IPS DF 19.7 (cell line): ENCODE data around the gene ANK3.

Experiments used
- DNase-seq: peaks from one replicate; pipeline ENCODE4 v3.0.0-alpha.2; 2013; ENCODE audit warnings: low read depth, low spot score

ANK3 gene

GRCh38 chr10:60377955-60378354 lies 11.7 kb downstream of the ANK3 start:
- no peak for DNase-seq

- DNase-seq, result no peak
Observed at GRCh38 chr10:60377042-60377352, 12.7 kb downstream of the ANK3 start.

GRCh38 chr10:60376221-60377041 lies 13.2 kb downstream of the ANK3 start:
- DNase-seq, result no peak

GRCh38 chr10:60375293-60376004 lies 14.2 kb downstream of the ANK3 start:
- DNase-seq, result no peak

GRCh38 chr10:60374836-60375235 lies 14.8 kb downstream of the ANK3 start:
- DNase-seq, result no peak

- DNase-seq, result no peak
Observed at GRCh38 chr10:60372436-60372835, 17.2 kb downstream of the ANK3 start.

- no peak for DNase-seq
Observed at GRCh38 chr10:60369547-60369930, 20.1 kb downstream of the ANK3 start.

- no peak for DNase-seq
Observed at GRCh38 chr10:60368875-60369546, 20.7 kb downstream of the ANK3 start.

GRCh38 chr10:60367901-60368300 lies 21.8 kb downstream of the ANK3 start:
- no peak for DNase-seq

GRCh38 chr10:60367431-60367830 lies 22.2 kb downstream of the ANK3 start:
- no peak for DNase-seq

GRCh38 chr10:60367024-60367423 lies 22.7 kb downstream of the ANK3 start:
- DNase-seq, result no peak

GRCh38 chr10:60363187-60363586 lies 26.5 kb downstream of the ANK3 start:
- DNase-seq, result no peak

- DNase-seq, result no peak
Observed at GRCh38 chr10:60362461-60362860, 27.2 kb downstream of the ANK3 start.

- no peak for DNase-seq
Observed at GRCh38 chr10:60359066-60359465, 30.6 kb downstream of the ANK3 start.

GRCh38 chr10:60358282-60358681 lies 31.4 kb downstream of the ANK3 start:
- DNase-seq, result no peak

- no peak for DNase-seq
Observed at GRCh38 chr10:60353519-60354258, 36.0 kb downstream of the ANK3 start.

- DNase-seq, result no peak
Observed at GRCh38 chr10:60352105-60352504, 37.6 kb downstream of the ANK3 start.

- no peak for DNase-seq
Observed at GRCh38 chr10:60351191-60351853, 38.4 kb downstream of the ANK3 start.

GRCh38 chr10:60350400-60350799 lies 39.3 kb downstream of the ANK3 start:
- DNase-seq, result no peak

GRCh38 chr10:60349426-60349825 lies 40.2 kb downstream of the ANK3 start:
- DNase-seq, result no peak

GRCh38 chr10:60348982-60349381 lies 40.7 kb downstream of the ANK3 start:
- DNase-seq, result no peak

- no peak for DNase-seq
Observed at GRCh38 chr10:60347270-60347669, 42.4 kb downstream of the ANK3 start.
